Colon (tissue), 2 donors: ENCODE results near the gene CEP89.
"Not testable (repeated sequence)": the region's sequence is repeated elsewhere in the genome, so short reads cannot be mapped to it uniquely, and the experiment has no call there.

ENCODE experiments used
- FAIRE-seq: peaks from 2 replicates; lab custom pipeline; 2012; peaks lifted over from hg19 to GRCh38; lab: Jason Lieb, UNC
- donor health status: control.
- donor health status: control.

CEP89 gene

DNA sequence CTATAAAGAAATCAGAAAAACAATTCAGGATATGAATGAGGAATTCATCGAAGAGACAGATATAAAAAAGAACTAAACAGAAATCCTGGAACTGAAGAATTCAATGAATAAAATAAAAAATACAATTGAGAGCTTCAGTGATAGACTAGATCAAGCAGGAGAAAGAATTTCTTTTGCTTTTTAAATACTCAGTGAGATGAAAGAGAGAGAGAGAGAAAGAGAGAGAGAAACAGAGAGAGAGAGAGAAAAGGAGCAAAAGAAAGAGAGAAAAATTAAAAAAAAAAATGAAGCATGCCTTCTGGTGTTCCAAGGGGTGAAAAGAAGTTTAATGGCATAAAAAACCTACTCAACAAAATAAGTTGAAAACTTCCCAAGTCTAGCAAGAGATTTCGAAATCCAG lies 80.1 kb downstream of the CEP89 start:
- no peak for FAIRE-seq

DNA sequence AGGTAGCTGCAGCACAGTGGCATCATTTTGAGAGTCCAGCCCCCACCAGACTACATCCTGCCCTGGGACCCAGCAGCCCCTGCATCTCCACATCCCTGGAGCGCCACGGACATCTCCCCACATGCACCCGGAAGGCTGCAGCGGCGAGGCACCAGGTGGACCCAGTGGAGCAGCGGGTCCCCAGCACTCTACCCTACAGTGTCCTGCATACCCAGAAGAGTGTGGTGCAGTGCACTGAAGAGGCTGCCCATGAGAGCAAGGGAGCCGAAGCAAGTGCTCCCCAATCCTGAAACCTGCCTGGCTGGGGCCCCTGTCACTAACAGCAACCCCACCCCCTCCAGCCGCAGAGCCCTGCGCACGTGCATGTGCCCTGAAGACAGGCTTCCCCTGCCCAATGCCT lies 80.9 kb downstream of the CEP89 start:
- FAIRE-seq, result no peak

DNA sequence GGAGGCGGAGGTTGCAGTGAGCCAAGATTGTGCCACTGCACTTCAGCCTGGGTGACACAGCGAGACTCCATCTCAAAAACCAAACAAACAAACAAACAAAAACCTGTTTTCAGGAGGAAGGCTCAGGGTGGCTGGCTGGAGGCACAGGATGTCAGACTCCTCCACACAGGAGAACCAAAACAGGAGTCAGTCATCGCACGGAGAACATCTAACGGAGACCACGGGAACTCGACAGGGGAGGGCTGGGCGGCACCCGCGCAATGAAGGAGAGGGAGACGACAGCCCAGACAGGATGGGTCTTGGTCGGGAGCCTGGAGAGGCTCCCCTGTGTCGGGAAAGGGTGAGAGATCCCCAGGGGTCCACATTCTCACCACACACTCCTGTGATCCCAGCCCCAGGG lies 81.4 kb downstream of the CEP89 start:
- no peak for FAIRE-seq

DNA sequence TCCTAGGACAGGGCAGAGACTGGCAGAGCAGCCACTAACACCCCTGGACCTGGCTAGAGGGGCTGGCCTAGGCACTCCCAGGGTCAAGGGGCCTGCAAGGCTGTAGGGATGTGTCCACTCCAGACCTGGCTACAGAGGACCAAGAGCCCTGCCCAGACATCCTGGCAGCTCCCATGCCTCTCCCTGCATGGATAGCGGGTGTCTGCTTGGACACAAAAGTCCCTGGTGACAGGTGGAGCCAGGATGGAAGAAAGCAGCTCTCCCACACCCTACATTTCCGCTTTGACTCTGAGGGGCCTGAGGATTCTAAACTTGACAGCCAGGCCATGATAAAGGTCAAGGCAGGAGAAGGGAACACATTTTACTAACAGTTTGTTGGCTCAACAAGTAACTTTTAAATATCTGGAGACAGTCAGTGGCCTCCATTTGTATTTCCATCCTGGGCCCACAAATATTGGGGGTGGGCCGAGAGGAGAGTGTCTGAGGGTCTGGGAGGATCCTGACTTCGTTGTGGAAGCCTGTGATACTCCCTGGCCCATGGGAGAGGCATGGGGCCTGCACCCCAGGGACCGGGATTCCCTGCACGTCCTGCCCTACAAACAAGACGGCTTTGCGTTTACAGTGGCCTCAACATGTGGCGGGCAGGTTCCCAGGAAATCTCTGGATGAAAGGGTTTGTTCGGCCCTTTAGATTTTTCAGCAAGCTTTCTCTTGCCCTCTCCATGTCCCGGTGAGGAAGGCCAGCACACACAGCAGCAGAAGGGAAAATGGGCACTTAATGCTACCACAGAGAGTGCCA lies 82.4 kb downstream of the CEP89 start:
- FAIRE-seq, result no peak

DNA sequence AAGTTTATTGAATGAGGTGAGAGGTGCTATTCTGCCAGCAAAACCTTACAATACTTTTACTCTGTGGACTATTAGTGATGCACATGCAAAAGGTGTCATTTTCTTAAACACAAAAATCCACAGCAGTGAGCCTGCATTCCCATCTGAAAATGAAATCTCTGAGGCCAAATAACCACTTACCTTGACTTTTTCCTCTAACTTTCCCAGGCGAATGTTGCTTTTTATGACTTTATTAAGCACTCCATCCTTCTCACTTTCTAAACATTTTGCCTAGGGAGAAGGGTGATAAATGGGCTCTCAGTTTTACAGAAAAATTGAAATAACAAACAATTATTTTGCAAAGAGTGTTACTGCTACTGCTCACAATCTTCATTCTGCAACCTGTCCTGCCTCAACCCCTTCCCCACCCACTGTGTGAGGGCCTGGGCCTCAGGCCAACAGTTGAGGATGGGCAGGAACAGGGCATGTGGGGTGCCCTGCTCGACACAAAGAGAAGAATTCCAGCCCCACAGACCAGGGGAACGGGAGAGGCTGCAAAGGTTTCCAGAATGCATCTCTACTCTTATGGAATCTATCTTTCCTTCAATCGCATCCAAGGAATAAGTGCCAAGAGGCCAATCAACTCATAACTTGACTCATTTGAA lies 84.1 kb downstream of the CEP89 start:
- no peak for FAIRE-seq

DNA sequence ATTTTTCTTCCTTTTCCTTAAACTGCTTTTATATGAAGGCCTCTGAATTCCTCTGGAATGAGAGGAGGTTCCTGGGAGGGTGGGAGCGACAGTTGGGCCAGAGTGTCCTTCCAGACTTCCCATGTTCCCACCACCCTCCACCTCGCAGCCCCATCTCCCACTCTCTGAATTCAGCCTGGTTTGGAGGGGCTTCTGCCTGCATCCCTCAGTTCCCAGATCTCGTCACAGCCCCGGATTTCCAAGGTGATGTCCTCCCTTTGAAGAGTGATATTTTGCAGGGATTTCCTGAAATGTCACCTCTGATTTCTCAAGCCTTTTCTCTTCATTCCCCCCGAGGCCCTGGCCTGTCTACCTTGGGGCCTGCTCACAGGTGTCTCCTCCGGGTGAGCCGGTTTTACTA lies 85.5 kb downstream of the CEP89 start:
- FAIRE-seq, result no peak

DNA sequence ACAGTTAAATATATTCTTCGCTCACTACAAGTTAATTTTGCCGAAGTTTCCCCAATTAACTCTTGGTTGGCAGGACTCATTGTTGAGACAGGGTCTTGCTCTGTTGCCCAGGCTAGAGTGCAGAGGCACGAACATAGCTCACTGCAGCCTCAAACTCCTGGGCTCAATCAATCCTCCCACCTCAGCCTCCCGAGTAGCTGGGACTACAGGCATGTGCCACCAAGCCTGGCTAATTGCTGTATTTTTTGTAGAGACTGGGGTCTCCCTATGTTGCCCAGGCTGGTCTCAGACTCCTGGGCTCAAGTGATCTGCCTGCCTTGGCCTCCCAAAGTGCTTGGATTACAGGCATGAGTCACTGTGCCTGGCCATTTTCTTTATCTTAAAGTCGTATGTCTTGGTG lies 86.5 kb downstream of the CEP89 start:
- FAIRE-seq, result not testable (repeated sequence)

DNA sequence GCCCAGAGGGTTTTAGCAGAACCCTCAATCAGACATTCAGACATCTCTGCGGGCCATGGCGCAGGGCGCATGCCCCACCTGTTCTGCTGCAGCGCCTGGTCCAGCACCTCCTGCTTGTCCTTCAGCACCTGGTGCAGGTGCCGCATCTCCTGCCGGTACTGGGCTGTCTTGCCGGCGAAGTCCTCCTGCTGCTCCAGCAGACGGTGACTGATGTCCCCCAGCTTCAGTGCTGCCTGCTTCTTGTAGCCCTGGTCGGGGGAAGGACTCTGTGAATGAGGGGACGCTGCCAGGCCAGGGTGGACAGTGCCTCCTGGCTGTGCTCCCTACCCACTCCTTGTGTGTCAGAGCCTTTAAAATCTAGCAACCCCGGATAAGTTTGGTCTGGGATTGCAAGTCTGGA lies 90.0 kb downstream of the CEP89 start:
- FAIRE-seq, result no peak

DNA sequence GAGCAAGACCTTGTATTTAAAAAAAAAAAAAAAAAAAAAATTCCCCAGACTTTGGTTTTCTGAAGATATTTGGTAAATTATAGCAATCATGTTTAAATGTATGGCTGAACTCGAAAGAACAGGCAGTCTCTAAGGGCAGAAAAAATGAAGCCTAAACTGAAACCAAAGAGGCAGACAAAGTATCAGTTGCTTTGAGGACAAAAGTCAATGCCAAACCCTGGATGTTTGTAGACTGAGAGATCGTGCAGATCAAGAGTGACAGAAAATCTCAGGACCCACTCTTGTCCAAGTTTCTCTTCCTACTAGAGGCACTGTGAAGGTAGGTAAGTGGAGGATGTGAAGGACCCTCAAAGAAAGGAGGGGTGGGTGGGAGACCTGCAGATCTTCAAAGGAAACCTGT lies 91.1 kb downstream of the CEP89 start:
- no peak for FAIRE-seq

DNA sequence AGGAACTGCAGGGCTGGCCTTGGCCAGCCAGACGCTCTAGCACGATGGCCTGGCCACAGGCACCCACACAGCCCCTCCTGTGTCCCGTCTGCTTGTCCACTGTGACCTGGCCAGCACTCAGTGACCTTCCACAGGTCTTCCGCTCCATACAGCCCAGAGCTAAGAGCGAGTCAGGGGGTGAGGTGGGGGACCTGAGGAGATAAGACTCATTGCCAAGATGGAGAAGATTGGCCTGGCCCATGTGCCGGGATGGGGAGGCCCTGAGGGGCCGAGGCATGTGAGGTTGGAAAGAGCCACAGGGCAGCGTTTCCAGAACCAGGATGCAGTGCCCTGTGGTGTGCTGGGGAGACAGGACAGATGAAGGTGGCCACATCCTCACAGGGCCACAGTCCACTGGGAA lies 92.0 kb downstream of the CEP89 start:
- FAIRE-seq, result no peak

DNA sequence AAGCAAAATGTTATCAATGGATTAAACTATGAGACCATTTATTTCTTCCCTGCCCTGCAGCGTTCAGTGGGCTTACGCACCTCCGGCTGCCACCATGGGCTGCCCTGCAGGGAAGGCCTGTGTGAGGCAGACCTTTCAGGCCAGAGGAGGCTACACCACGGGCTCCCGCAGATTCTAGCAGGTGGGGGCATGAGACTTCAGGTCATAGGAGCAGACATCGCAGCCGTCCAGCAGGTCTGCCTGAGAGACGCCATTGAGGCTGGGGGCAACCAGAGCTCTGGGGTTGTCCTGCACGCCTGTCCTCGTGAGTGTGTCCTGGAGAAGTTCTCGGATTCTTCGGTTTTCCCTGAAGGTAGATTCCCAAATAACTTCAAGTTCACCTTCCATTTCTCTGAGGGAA lies 92.8 kb downstream of the CEP89 start:
- FAIRE-seq, result no peak

DNA sequence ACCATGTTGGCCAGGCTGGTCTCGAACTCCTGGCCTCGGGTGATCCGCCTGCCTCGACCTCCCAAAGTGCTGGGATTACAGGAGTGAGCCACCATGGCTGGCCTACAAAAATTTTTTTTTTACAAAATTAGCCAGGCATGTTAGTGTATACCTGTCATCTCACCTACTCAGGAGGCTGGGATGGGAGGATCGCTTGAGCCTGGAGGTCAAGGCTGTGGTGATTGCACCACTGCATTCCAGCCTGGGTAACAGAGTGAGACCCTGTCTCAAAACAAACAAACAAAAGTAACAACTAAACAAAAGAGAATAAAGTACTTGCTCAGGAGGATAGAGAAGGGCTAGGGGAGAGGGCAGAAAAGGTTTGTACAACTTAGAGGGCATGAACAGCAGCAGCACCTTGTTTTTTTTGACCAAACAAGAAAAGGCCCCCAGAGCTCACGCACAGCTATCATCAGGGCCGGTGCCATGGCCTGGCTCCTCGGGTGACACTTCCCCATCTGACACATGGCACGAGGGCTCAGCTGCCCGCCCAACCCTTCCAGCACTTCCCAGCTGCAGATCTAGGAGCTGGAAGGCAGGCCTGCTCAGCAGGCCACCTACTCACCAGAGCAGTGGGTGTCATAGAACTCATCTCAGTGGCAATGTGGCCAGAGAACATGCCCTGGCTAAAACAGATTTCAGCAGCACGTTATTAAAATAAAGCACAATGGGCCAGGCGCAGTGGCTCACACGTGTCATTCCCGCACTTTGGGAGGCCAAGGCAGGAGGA lies 93.6 kb downstream of the CEP89 start:
- FAIRE-seq, result no peak

DNA sequence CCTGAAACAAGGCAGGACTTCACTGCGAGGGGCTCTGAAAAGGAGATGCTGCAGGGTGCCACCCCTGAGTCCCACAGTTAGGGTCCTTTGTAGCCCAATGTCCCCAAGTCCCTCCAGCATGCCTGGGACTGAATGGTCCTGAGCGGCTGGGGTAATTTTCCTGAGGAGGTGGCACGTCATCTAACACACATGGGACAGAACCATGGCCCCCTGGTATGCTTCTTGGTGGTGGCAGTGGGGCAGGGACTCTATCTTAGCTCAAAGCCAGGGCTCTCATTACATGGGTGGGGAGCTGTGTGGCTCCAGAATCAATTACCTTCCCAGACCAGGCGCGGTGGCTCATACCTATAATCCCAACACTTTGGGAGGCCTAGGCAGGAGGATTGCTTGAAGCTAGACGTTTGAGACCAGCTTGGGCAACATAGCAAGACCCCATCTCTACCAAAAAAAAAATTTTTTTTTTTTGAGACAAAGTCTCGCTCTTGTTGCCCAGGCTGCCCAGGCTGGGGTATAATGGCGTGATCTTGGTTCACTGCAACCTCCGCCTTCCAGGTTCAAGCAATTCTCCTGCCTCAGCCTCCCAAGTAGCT lies 94.3 kb downstream of the CEP89 start:
- no peak for FAIRE-seq

DNA sequence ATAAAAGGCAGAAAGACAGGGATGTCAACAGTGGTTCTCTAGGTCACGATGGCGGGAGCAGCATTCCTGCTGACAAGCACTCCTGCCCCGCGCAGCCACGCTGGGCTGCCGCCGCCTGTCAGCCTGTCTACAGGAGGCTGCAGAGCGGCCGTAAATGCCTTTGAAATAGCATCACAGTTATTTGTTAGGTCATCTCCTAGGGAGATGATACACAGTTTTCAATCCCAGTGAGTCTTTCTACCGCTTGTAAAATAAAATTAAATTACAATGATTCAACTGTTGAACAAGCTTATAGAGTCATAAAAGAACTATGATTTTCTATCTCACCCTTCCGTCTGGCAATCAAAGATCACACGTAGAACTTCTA lies 94.9 kb downstream of the CEP89 start:
- peak; percentile 18 for FAIRE-seq

DNA sequence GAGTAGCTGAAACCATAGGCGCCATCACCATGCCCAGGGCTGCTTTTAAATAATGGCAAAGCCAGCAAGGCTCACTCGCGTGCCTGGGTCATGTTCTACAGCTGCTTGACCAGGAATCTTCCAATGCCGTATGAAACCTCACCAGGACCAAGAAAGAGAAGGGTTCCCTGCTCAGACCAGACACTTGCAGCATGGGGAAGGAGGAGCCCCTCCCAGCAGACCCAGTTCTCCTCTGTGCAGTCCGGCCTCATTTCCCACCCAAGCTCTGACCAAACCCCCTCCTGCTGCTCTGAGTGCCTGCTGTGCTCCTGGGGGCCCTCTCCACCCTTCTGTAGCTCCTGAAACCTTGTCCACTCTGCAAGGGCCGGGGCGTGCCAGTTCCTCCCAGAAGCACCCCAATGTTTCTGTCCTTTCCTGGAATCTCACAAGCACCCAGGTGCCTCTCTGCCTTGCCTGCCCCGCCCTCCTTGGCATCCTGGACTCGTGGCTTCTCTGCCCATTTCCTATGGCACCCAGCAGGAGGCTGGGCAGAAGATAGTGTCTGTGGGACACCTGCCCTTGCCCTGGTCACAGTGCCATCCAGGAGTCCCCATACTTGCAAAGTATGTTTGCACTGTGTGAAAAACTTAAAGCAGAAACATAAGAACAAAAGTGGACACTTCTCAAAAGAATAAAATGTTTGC lies 95.4 kb downstream of the CEP89 start:
- no peak for FAIRE-seq

DNA sequence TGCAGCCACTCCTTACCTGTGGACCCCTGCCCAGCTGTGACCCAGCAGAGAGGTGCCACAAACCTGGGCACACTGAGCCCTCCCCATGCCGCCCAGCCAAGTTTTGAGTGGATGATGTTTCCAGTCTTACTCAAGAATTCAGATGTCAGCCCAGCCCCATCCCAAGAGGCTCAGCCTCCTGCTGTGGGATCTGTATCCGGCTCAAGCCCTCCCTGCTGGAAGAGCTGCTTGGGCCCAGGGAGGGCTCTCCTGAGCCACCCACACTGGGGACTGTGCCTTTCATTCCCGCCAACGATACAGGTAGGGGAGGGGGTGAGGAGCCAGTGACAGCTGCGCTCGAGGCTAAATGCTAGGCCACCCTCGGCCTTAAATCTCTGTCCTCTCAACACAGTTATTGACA lies 96.3 kb downstream of the CEP89 start:
- FAIRE-seq, result no peak

DNA sequence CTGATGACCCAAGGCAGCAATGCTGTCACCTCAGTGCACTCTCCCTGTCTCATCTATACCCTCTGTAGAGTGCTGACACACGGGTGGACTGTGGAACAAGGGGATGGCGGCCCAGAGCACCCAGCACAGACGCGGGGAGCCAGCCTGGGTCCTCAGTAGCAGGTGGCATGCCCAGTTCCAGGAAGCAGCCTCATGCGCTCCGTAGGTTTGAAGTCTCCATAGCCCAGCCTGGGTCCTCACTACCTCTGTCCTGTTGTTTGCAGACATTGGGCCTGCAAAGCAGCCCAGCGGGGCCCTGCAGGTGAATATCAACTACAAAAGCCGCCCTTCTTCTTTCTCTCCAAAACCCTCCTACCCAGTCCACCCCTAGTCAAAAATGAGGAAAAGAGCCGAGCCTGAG lies 97.2 kb downstream of the CEP89 start:
- FAIRE-seq, result no peak

DNA sequence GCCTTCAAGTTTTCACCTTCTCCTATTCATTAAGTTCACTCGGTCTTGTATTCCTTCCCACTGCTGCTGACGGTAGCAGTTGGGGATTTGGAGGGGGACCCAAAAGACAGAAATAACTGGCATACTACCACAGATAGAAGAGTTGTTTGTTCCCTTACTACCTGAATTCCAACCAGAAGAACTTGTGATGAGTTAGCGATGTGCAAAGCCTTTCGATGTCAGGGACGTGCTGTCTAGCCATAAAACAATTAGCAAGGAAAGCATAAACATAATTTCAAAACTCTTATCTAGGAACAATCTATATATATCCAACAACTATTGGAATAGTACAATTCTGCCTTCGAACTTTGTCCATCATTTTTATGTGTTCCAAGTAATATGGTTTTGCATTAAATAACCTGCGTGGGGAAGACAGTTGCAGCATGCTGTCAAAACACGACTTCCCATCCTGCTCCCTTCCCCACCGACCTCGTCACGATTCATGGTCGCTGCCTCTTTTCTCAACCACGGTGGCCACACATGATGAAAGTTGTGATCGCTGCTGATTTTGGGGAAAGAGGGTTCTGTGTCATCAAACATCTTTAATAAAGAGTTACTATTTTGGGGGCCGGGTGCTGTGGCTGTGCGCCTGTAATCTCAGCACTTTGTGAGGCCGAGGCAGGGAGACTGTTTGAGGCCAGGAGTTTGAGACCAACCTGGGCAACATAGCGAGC lies 98.4 kb downstream of the CEP89 start:
- FAIRE-seq, result no peak

DNA sequence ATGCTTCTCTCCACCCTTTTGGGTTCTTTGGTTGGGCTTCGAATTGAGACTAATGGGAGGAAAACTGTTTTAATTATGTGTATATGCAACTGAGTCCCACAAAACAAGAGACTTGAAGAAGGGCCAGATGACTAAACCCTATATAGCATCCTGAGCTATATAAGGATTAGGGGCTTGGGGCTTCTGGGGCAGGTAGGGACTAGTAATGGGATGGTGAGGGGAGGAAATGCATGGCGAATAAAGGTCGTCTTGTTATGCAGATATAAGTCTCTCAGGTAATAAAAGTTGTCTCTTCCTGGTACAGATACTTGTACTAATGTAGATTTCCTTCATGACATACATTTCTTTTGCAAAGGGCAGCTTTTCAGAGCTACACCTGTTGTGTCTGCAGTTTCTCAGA lies 99.4 kb downstream of the CEP89 start:
- no peak for FAIRE-seq

DNA sequence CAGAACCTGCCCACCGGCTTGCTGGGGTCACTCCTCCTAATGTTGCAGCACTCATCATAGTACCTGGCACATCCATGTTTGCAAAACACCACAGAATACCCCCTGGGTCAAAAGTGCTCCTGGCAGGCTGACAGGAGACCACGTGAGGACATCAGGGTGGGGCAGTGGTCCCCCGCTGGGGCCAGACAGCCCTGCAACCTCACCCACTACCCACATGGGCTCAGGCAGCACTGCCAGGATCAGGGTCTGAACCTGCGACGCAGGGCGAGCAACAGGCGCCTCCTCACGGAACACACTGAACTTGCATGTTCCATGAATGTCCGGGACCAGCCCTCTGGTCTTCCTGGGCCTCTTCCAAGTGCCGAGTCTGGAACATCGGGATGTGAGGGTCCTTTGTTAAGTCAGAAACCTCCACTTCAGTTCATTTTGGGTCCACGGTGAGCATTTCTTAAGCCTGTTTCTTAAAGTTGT lies 100.7 kb downstream of the CEP89 start:
- no peak for FAIRE-seq

DNA sequence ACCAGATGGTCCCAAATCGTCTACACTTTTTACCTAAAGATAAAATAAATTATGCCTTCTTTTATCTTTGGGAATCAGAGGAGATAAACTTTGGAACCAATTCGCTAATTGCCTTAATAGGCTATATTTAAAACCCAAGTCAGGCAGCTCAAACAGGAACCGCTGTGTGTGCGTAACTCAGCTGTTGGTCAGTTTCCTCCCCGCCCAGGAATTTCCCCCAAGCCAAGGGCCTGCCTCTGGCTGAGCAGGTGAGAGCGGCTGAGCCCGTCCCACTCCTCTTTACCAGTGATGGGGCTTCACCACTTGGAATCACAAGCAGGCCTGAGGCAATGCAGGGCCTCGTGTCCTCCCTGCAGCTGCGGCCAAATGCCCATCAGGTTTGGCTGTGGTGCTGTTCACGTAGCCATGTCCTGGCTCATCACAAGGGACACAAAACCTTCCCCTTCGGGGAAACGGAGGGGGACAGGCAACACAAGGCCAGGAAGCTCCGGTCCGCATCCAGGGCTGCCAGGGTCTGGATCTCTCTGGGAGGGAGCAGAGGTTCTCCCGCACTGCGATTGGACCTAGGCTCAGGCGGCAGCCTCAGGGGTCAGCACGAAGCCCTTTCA lies 101.7 kb downstream of the CEP89 start:
- FAIRE-seq, result no peak
